Activated CD4-positive, CD25-positive, alpha-beta regulatory T cell (primary cell): ENCODE results near the gene PRDM11.
"Not testable (repeated sequence)": the region's sequence is repeated elsewhere in the genome, so short reads cannot be mapped to it uniquely, and the experiment has no call there.

Source experiments
- DNase-seq, 4 experiments: peaks; one replicate each; lab custom pipeline; 2025; lab: John Stamatoyannopoulos, UW

Gene PRDM11

DNA sequence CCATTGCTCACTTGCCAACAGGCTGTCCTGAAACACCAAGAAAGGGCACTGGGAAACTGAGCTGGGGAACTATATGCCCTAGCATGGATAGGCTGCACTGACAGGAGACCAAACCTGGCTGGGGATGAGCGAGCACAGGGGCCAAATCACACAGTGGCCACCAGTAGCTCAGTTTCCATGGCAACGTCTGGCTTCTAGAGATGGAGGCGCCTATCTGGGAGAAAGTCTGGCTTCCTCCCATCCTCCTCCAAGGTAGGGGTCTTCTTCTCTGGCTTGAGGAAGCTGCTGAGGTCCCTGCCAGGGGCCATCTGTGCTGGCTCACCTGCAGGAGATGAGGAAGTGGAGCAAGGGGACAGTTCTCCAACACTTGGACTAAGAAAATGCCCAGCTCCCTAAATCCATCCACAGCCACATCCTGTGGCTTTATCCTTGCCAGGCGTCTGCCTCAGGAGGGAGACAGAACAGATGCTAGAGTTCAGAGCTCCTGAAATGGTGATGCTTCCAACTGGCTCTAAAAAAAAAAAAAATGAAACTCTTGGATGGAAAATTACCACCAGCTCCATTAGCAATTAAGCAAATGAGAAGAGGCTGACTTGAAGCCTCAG lies 91.4 kb downstream of the PRDM11 start:
- DNase-seq = no peak

DNA sequence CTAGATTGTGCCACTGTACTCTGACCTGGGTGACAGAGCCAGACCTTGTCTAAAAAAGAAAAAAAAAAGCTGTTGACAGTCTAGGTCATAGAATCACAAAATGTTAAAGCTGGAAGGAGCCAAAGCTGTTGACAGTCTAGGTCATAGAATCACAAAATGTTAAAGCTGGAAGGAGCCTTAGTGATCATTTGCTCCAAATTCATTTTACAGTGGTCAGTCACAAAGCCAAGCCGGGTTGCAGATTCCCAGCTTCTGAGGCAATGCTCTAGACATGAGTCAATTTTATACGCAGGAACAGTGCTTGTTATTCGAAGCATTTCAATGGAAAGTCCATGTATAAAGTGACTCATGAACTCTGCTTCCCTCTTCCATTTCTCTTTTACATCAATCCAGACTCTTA lies 92.3 kb downstream of the PRDM11 start:
- DNase-seq = no peak

- DNase-seq = no peak
These were observed 93.3 kb downstream of the PRDM11 start for GRCh38 chr11:45239733-45240132.

DNA sequence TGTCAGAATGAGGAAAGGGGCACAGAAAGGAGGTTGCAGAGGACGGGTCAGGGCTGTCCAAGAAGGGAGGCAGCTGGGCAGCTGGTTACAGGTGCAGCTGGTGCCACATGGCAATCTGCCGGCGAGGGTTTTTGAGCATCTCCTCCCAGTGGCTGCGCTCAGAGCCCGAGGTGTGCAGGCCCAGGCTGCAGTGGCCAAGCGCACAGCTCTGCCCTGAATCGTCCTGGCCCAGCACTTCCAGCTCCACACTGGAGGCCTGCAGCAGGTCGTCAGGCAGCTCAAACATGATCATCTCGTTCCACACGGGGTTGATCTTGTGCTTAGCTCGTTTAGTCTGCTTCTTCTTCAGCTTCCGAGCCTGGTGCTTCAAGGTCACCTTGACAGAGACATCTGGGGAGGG lies 97.5 kb downstream of the PRDM11 start:
- no peak for DNase-seq

DNA sequence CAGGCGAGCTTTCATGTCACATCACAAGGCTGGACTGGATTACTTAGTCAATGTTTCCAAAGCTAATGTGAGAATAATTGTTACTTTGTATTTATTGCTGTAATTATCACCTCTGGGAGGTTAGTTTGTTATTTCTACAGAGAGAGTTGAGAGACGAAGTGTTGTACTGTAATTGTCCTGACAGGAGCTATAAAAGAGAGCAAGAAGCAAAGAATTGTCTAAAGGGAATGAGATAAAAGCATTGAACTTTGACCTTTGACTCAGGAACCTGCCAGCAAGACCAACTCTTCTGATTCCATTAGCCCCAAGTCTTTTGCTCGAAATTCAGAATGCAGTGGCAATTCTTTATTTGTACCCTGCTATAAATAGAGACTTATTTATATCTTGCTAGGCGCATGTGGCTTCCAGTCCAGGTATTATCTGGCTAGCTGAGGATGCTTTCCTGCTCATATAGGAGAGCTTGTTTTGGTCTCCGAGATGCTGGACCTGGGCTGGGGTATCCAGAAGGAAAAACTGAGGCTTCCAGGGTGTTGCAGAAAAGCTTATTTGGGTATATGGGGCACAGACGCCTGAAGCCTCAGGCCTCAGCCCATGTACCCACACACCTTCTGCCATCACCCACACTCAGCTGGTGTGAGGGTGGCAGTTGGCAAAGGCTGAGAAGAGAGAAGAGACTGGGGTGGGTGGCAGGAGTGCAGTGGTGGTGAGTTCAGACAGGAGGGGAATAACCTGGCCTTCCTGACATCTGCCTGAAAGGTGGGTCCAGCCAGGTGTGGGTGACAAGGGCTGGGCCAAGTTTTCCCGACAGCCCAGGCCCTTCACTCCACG lies 99.0 kb downstream of the PRDM11 start:
- no peak for DNase-seq

GRCh38 chr11:45246241-45246640 lies 99.8 kb downstream of the PRDM11 start:
- DNase-seq = no peak

- no peak for DNase-seq
These were observed 101.0 kb downstream of the PRDM11 start for GRCh38 chr11:45247433-45247832.

DNA sequence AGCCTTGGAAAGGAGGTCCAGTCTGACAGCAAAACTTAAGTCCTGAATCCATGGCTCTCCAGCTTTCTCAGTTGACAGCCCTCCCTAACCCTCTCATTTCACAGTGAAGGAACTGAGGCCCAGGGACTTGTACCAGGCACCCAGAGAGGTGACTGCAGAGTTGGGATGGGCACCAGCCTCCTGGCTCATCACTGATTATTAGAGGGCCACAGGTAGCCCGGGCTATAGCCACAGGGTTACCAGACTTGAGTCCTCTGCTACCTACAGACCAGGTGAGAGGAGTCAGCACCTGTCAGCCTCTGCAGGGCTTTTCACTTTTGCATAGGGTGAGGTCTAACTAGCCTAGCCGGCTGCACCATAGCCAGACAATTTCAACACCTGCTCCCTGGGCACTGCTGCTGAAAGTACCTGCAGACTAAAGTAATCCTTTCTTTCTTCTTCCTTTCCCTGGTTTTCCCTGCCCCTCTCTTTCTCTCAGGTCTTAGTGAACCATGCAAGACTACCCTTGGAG lies 102.1 kb downstream of the PRDM11 start:
- no peak for DNase-seq

DNA sequence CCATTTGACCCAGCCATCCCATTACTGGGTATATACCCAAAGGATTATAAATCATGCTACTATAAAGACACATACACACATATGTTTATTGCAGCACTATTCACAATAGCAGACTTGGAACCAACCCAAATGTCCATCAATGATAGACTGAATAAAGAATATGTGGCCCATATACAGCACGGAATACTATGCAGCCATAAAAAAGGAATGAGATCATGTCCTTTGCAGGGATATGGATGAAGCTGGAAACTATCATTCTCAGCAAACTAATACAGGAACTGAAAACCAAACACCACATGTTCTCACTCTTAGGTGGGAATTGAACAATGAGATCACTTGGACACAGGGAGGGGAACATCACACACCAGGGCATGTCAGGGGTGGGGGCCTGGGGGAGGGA lies 102.9 kb downstream of the PRDM11 start:
- not testable (repeated sequence) for DNase-seq

GRCh38 chr11:45250035-45250718 lies 103.7 kb downstream of the PRDM11 start:
- DNase-seq = no peak

DNA sequence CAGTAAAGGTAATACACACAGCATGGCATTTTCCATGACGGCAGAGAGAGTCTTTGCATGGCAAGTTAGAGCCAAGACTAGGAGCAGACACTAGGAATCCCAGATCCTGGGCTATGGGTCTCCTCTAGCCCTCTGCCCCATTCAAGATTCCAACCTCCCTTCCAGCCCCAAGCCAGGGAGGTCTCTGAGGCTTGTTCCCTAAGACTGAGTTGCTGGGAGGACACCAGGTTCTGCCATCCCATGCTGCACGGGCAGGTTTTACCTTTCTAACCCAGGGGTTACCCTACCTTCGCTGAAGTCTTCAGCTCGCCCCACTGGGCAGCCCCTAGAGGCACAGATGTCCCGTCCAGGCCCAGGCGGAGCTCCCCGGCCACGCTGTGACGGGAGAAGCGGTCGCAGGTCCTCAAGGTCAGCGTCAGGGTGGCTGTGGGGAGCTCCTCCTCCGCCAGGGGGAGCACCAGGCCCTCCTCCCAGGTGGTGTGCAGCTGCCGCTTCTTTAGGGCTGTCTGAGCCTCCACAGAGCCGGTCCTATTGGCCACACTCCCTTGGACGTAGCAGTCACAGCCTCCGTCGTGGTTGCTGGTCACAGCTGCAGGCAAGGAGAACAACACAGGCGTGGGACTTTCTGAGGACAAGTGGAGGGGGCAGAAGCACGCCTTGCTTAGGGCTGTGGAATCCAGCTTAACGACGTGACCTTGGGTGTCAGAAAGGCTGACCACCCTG lies 105.9 kb downstream of the PRDM11 start:
- DNase-seq = no peak

DNA sequence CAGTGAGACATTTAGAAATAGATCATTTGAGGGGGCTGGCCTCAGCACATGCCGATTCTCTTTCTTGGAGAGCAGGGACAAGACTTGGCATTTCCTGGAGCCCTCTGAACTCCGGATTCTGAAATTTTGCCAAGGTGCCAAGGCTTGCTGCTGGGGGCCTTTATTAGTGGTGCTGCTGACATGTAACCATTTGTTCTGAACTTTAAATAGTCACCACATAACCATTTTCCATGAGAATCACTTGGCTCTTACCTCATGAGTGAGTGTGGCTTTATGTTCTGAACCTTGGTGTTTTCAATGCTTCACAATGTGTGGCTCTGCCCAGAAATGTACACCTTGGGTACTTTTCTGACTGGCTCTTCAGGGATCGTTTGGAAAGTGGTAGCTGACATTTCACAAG lies 106.4 kb downstream of the PRDM11 start:
- DNase-seq = no peak

DNA sequence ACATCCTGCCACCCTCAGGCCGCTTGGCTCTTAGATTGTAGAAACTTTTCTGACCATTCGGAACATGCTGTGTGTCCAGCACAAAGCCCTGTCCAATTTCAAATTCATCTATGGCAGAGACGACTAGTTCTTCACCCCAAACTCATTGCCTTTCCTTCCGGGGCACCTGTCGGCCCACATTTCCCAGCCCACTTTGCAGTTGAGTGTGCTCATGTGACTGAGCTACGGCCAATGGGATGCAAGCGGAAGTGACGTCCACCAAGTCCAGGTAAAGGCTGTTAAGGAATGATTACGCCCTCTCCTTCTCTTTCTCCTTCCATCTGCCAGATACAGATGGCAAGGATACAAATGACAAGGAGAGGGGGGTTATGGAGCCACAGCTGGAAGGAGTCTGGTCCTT lies 107.2 kb downstream of the PRDM11 start:
- no peak for DNase-seq

DNA sequence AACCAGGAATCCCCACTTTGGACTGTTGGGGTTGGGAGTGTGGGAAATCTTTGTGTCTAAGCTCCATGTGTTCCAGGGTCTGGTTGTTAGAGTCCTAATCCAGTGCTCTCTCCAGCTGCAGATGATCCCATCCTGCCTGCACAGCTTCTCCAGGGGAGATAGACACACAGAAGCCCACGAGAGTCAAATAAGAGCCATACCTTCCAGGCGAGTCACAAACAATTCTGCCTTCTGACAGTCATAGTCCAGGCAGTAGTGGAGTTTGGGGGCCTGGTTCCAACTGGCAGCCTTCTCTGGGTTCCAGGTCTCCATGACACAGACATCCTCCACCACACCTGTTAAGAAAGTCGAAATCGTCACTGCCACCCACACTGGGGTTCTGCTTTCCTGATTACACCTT lies 107.6 kb downstream of the PRDM11 start:
- no peak for DNase-seq

DNA sequence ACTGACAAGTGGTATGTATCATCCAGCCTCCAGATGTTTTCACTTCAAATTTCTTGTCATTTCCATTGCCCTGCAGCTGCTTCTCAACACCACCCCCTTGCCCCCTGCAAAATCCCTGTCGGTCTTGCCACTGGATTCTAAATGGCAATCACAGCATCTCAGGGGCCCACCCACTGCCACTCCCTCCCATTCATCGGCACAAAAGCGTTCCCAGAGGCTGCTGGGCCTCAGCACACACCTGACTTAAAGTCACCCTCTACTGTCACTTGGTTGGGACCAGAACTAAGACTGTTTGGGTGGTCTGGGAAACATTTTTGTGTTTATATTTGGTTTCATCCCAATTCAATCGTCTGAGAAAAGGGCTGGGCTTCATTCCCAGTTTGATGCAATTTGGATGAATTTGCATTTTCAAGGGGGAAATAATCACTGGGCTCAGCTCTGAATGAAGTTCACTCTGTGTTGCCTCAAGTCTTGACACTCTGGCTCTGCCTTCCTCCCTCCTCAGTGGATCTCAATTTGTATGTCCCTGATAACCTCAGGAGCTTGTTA lies 112.6 kb downstream of the PRDM11 start:
- DNase-seq = no peak

DNA sequence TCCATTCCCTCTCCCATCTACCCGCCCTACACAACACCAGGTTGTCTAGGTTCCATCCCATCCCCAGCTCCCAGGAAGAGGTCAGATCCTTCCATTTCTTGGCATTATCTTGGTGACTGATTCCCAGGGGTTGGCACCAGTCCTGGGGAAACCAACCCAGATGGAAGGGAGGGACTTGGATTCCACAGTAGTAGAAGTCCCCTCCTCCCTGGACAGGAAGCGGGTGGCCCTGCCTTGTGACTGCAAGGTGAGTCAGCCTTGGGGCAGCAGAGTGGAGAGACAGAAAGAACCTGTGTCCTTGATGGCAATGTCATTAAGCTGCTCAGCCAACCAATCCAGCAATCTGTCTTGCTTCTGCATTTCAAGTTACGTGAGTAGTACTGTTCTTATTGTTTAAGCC lies 113.2 kb downstream of the PRDM11 start:
- DNase-seq = no peak

DNA sequence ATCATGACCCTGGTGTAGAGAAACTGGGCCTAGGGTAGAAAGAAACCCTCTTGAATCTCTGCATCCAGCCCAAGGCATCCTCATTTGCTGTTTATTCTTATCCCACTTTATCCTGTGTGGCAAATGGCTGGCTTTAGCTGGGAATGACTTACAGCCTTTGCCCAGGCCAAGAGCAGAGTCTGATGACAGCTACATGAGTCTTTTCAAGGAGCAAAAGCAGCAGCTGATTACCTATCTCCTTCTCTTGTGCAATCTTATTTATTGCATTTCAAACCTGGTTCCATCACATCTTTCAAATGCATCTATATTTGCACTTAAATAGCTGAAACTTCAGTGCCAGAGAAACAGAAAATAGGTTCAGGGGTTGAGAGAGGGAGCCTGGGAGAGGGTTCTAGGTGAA lies 113.6 kb downstream of the PRDM11 start:
- no peak for DNase-seq

- DNase-seq = no peak
These were observed 116.5 kb downstream of the PRDM11 start for GRCh38 chr11:45262900-45263299.

DNA sequence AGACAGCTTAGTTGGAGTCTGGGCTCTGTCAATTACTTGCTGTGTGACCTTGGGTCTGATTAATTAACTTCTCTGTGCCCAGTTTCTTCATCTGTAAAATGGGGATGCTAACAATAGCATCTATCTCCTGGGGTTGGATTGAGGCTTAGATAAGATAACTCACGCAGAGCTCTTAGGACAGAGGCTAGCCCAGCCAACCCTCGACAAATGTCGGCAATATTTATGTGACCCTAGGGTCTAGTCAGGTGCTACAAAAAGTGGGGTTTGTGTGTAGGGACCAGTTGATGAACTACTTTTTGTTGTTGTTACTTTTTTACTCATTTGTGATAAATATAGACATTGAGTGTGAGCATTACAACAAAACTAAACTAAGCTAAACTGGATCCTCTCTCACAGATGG lies 117.3 kb downstream of the PRDM11 start:
- no peak for DNase-seq

DNA sequence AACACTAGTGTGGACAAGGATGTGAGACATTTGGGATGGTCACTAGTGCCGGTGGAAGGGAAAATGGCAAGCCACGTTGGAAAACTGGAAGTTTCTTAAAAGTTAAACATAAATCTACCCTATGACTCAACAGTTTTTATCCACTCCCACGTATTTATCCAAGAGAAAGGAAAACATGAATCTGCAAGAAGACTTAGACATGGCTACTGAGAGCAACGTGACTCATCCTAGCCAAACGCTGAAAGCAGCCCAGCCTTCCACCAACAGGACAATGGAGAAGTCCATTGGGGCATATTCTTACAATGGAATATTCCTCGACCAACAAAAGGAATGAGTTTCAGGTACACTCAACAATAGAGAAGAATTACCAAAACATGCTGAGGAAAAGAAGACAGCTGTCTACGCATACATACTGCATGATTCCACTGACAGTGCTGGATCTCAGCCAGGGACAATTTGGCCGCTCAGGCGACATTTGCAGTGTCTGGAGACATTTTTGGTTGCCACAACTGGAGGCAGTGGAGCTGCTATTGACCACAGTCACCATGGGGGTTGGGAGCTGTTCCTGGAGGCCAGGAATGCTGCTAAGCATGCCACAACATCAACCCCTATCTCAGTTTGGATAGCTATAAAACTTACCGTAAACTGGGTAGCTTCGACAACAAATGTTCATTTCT lies 118.5 kb downstream of the PRDM11 start:
- no peak for DNase-seq

DNA sequence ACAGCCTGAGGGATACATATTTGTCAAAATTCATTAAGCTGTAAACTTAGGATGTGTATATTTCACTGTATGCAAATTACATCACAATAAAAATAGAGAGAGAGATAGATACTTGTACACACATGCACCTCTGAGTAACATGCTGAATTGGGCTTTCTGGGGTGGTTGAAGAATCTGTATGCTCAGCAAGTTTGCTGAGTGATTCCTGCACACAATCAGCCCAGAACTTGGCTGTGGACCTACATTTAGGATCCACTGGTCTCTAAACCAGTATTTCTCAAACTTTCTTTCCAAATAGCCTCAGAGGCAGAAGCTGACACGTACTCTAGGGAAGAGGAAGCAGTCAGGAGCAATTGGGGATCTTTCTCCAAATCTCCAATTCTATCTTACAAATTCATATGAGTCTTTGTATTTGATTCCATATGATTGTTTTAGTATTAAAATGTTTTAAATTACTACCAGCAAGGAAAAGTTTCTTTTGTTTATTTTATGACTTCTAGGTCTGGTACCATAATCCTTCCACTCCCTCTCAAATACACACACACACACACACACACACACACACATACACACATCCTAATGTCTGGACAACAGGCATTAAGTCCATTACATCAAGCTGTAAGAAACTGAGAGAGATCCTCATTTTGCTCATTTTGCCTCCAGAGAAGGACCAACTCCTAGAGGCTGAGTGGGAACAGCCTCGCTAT lies 119.7 kb downstream of the PRDM11 start:
- no peak for DNase-seq
